NCI-H146 treated with DMSO at 0.1 percent for 48 hours (cell line): ENCODE results near the gene BSND.

Experiments used
- DNase-seq: peaks from one replicate; lab custom pipeline; 2025; ENCODE audit not compliant: unreplicated experiment; lab: John Stamatoyannopoulos, UW

BSND gene

DNA sequence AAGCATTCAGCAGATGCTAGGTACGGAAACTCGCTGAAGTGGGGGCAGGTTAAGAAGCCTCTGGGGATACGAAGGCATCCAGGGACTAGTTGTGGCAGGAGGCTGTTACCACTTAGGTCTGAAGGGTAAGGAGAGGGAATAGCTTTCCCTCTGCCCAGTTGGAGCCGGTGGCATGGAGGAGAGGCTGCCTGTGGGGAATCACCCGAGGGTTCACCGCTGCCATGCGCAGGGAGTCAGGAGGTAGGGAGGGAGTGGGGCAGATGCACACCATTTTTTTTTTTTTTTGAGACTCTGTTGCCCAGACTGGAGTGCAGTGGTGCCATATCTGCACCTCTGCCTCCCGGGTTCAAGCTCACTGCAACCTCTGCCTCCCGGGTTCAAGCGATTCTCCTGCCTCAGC is 46.7 kb downstream of the BSND start:
- DNase-seq: no peak

DNA sequence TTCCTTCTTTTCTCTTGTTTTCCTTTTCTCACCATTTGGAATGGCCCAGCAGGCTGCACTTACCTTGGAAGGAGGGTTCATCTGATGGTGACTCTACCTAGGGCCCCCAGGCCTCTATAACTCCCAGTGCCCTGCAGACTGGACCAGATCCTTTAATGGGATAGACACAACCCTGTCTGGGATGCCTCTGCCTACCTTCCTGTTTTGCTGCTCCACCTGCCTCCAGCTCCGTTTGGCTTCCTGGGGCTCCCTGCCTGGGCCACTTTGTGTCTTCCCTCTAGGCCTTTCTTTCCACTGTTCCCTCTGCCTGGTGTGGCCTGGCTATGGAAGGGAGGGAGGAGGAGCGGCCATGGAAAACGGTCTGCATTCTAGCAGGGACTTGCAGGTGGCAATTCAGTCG is 48.1 kb downstream of the BSND start:
- no peak for DNase-seq

- DNase-seq: no peak
Measured at GRCh38 chr1:55047611-55048010, 48.9 kb downstream of the BSND start.

DNA sequence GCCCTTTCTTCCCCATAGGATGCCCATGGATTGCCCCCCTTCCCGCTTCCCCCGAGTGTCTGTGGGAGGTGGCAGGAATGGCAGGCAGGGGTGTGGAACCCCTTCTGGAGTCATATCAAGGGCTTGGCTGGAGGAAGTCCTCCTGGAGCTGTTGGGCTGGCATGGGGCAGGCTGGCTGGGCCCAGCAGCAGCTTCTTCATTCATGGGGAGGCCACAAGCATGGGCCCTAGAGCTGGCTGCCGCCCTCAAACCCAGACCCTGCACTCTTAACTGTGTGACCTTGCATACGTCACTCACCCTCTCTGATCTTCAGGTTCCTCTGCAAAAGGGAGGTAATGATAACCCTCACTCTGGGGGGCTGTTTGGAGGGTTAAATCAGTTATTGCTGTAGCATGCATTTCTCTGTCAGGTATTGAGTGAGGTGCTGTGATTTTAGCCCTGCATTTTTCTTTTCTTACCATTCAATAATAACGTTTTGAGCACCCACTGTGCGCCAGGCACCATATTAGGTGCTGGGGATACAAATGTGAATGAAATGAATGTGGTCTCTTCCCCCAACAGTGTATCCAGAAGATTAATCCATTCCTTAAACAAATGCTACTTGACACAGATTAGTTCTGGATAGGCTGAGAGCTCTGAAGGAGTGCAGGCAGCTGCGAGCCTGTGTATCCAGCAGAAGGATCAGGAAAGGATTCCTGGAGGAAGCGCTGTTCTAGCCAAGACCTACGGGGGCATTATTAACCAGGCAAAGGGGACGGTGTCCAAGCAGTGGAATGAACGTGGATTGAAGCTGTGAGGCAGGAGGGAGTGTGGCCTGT is 49.9 kb downstream of the BSND start:
- DNase-seq: no peak

DNA sequence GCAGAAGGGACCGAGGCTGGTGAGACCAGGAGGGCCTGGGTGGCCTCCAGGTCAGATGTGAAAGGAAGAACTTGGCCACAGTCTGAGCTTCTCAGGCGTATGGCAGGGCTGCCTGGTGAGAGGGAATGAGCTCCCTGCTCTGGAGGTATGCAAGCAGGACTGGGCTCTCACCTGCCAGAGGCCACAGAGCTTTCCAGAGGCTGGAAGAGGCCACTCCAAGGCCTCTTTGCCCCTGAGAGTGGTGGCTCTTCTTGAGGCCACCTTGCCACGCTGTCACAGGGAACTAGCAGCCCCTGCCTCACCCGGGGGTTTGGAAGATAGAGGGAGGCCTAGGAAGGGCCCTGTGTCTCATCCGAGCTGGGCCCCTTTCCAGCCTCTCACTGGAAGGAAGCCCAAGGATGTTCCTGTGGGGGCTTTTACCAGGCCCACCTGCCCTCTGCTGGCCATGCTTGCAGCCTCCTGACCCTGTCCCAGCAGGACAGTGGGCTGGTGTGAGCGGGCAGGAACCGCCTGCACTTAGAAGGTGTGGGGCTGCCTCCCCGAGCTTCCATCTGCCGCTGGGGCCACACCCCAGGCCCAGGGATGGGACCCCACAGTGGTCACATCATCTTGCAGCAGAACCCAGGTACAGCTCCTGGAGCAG is 50.7 kb downstream of the BSND start:
- no peak for DNase-seq

DNA sequence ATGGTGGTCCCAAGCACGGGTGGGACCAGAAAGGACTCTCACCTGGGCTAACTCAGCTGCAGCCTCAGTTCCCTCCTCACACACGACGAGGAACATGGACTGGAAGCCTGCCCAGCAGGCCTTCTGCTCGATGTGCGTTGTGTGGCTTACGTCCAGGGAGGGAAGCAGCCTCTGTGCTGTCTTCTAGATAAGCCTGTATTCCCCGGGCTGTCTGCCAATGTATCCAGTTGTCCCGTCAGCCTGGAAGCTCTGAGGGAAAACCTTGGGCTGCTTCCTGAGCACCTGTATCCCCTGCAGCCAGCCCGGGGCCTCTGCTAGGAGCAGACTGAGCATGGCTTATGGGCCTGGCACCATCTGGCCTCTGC is 51.2 kb downstream of the BSND start:
- no peak for DNase-seq

GRCh38 chr1:55050283-55050682 is 51.5 kb downstream of the BSND start:
- no peak for DNase-seq

DNA sequence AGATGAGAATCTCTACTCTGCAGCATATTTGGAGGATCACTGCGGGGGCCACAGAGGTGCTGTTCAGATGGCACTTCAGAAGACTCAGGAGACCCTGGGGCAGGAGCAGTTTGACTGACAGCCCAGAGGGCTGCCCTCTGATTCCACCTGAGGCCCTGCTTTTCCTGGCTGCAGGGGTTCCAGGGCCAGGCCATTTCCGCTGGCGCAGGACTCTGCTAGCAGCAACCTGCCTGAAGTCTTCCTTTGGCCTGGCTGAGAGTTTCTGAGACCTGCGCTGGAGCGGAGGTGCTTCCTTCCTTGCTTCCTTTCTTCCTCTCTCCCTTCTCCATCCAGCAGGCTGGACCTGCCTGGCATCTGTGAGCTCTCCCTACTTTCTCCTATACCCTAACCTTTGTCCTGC is 52.4 kb downstream of the BSND start:
- DNase-seq: no peak

DNA sequence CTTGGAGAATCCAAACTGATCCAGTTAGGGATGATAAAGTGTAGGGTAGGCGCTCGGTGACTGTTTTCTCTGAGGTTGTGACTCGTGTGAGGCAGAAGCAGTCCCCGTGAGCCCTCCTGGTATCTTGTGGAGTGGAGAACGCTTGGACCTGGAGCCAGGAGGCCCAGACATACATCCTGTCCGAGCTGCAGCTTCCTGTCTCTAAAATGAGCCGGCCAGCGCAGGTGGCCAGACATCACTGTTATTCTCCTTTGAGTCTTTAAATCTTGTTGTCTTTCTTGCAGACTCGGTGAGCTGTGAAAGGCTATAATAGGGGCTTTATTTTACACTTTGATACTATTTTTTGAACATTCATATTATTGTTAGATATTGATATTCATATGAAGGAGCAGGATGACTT is 52.9 kb downstream of the BSND start:
- DNase-seq: no peak

- DNase-seq: no peak
Measured at GRCh38 chr1:55052221-55053142, 53.7 kb downstream of the BSND start.

- no peak for DNase-seq
Measured at GRCh38 chr1:55053265-55053954, 54.7 kb downstream of the BSND start.

DNA sequence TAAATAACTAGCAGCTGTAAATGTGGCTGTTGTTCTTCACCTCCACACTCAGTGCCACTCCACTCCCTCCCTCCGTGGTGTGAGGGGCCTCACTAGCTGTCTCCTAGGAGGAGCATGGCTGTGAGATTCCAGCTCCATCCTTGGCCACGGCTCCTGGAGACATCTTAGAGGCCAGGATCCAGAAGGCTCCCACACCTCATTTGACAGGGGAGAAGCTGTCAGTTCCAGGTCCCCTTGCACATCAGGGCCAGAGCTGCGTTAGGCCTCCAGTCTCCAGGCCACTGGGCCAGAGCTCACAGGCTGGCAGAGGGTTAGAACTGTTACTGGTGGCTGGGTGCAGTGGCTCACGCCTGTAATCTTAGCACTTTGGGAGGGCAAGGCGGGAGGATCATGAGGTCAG is 55.7 kb downstream of the BSND start:
- no peak for DNase-seq

GRCh38 chr1:55055084-55055882 is 56.5 kb downstream of the BSND start:
- DNase-seq: no peak

DNA sequence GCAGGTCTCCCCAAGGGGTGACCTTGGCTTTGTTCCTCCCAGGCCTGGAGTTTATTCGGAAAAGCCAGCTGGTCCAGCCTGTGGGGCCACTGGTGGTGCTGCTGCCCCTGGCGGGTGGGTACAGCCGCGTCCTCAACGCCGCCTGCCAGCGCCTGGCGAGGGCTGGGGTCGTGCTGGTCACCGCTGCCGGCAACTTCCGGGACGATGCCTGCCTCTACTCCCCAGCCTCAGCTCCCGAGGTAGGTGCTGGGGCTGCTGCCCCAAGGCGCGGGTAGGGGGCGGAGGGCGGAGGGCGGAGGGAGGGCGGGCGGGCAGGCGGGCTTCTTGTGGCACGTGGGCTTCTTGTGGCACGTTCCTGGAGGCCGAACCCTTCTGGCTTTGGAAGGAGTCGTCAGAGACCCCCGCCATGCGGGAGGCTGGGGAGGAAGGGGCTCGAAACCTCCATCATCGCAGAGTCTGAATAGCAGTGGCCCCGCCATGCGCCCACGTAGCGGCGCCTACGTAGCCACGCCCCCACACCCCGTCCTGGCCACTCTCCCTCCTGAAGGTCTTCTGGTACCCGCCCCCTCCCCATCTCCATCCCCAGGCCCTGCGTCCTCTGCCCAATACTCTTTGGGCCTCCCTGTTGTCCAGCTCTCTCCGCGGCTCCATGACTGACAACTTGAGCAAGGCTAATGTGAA is 57.4 kb downstream of the BSND start:
- DNase-seq: no peak

GRCh38 chr1:55056632-55056992 is 57.9 kb downstream of the BSND start:
- no peak for DNase-seq

DNA sequence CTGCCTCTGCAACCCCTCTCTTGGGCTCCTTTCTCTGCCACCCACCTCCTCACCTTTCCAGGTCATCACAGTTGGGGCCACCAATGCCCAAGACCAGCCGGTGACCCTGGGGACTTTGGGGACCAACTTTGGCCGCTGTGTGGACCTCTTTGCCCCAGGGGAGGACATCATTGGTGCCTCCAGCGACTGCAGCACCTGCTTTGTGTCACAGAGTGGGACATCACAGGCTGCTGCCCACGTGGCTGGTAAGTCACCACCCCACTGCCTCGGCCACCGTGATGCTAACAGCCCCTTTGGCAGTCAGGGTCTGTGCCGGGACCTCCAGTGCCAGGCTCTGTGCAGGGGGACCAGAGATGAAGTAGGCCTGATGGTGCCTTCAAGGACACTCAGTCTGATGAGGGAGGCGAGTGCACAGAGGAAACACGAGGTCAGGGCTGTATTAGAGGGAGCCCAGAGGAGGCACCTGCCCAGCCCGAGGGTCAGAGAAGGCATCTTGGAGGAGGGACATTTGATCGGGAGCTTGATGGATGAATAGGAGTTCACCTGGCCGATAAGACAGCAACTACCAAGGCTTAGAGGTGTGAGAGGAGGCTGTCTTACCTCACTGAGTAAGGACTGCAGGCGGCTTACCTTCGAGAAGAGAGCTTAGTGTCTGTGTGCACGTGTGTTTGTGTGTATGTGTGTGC is 58.7 kb downstream of the BSND start:
- DNase-seq: no peak

DNA sequence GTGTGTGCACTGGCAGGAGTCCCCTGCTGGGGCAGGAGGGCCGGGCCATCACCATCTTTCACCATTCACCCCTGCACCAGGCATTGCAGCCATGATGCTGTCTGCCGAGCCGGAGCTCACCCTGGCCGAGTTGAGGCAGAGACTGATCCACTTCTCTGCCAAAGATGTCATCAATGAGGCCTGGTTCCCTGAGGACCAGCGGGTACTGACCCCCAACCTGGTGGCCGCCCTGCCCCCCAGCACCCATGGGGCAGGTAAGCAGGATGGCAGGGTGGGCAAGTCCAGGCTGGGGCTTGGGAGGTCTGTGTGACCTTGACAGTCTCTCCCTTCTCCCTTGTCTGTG is 59.2 kb downstream of the BSND start:
- DNase-seq: no peak

GRCh38 chr1:55059302-55060132 is 60.8 kb downstream of the BSND start:
- DNase-seq: no peak
